GM21786 (cell line): ENCODE measurements around the gene EVL.
A peak's percentile ranks its signal among the peaks of the same experiment; 100 is the strongest.

Experiments
- ATAC-seq: cut with Tn5 transposase; IDR thresholded peaks from one replicate; pipeline ENCODE4 v1.9.1; 2021; ENCODE audit not compliant: unreplicated experiment

The EVL gene

GRCh38 chr14:100144996-100145646 lies 79.9 kb downstream of the EVL start:
- ATAC-seq: no peak

GRCh38 chr14:100145682-100146464 lies 80.7 kb downstream of the EVL start:
- ATAC-seq: no peak

GRCh38 chr14:100146531-100147091 lies 81.4 kb downstream of the EVL start:
- no peak for ATAC-seq

GRCh38 chr14:100147181-100147631 lies 82.0 kb downstream of the EVL start:
- no peak for ATAC-seq

- ATAC-seq: no peak
Observed at GRCh38 chr14:100147691-100148464, 82.7 kb downstream of the EVL start.

GRCh38 chr14:100148837-100149731 lies 83.9 kb downstream of the EVL start:
- ATAC-seq: no peak

- ATAC-seq: no peak
Observed at GRCh38 chr14:100149851-100150611, 84.8 kb downstream of the EVL start.

- no peak for ATAC-seq
Observed at GRCh38 chr14:100150932-100151587, 85.8 kb downstream of the EVL start.

- ATAC-seq: no peak
Observed at GRCh38 chr14:100152091-100152490, 86.9 kb downstream of the EVL start.

GRCh38 chr14:100153560-100153959 lies 88.3 kb downstream of the EVL start:
- no peak for ATAC-seq

- no peak for ATAC-seq
Observed at GRCh38 chr14:100155049-100155621, 89.9 kb downstream of the EVL start.

GRCh38 chr14:100155756-100156616 lies 90.8 kb downstream of the EVL start:
- ATAC-seq: no peak

- no peak for ATAC-seq
Observed at GRCh38 chr14:100156776-100157175, 91.6 kb downstream of the EVL start.

- peak; percentile 32 for ATAC-seq
Observed at GRCh38 chr14:100157548-100158232, 92.5 kb downstream of the EVL start.

- no peak for ATAC-seq
Observed at GRCh38 chr14:100158566-100159093, 93.4 kb downstream of the EVL start.

GRCh38 chr14:100159094-100159864 lies 94.1 kb downstream of the EVL start, which contains the start of gene DEGS2:
DEGS2 (minus strand) TSS chr14:100159645; CDS start chr14:100159587, 58 bp downstream.
- peak; percentile 41 for ATAC-seq
